ENCODE measurements around the gene CCNF. TPM values are rescaled to one million over a fixed set of nuclear protein-coding genes. Genes with fewer than 3 reads are reported as not detected.

CCNF gene
- total and polyA plus RNA-seq, 10 of the 15 experiments (the other 5 are each of a cell fraction or from before 2014, with no cell fraction given), result 4.0 to 63.2 (median 27.5) TPM

GRCh38 chr16:2385190-2385836 is 43.9 kb upstream of the CCNF start:
- no peaks in the 10 kb centered on the region for H3K27me3 ChIP-seq (replicated peaks in 1 of 2; ENCODE audit: control insufficient read depth in 2 of 2, insufficient read depth in 2 of 2, low read length in 1 of 2)
- 46% methylated on average over 3 of the region's 3 CpGs for WGBS (ENCODE audit: insufficient coverage, insufficient replicate concordance, low lambda C conversion rate, missing lambda C conversion rate)
- H3K4me2 ChIP-seq (ENCODE audit: control insufficient read depth, insufficient read depth), result no peak overlapping the region
- in situ Hi-C loops (cut with MboI), result no loop called here
- FAIRE-seq, result no peak
- peaks cover 3% of the 10 kb centered on the region; the same call in 1 of the 3 replicates for H3K9me3 ChIP-seq (replicated peaks; ENCODE audit: control insufficient read depth, insufficient read depth, low read length)
- H3K79me2 ChIP-seq (ENCODE audit: control insufficient read depth, insufficient read depth, low read length), result no peaks in the 10 kb centered on the region
- H3K27ac ChIP-seq (ENCODE audit: control insufficient read depth, insufficient read depth), result no peak overlapping the region
- H3K9ac ChIP-seq (ENCODE audit: control insufficient read depth, insufficient read depth, low read length), result no peak overlapping the region
- H3K36me3 ChIP-seq (ENCODE audit: control insufficient read depth in 2 of 2, insufficient read depth in 2 of 2, low read length in 1 of 2), result no peaks in the 10 kb centered on the region
- no peak for ATAC-seq
- no peaks in the 10 kb centered on the region for H4K20me1 ChIP-seq (ENCODE audit: control insufficient read depth, insufficient read depth)
- CTCF ChIA-PET, result interaction anchor here (0.9 kb wide), 1 partner anchor 12 kb away, joined by 4 read pairs; no protein-coding TSS in a partner anchor
- H3K4me3 ChIP-seq, result no peak overlapping the region
- no TSS peak for BruUV-seq (replicated peaks)
- RAD21 ChIA-PET (ENCODE audit: unreplicated experiment), result no interaction called here
- no peaks in the 10 kb centered on the region for H3K4me1 ChIP-seq (ENCODE audit: control insufficient read depth, insufficient read depth, low read length)
- DNase-seq (ENCODE audit: low read depth, low spot score), result no peak
- POLR2A ChIA-PET, result no interaction called here
- H2AFZ ChIP-seq (ENCODE audit: control insufficient read depth, low read depth, low read length), result no peak overlapping the region
- intact Hi-C loops (cut with micrococcal nuclease; ENCODE audit: unreplicated experiment), result no loop called here
- SMC1A ChIA-PET (ENCODE audit: uncharacterized antibody, unreplicated experiment), result interaction anchor here (1.0 to 2.4 kb wide), 4 partner anchors 9 to 31 kb away, joined by 4 to 7 read pairs (median 4); no protein-coding TSS in a partner anchor
- TF ChIP-seq SMAD5 (IDR thresholded peaks at IDR 0.05; ENCODE audit: low read depth) (no peak), SP1 (IDR thresholded peaks at IDR 0.05; ENCODE audit: low read depth, low read length) (no peak), IRF3 (IDR thresholded peaks at IDR 0.05) (no peak), IKZF2 (IDR thresholded peaks at IDR 0.05) (no peak), PKNOX1 (IDR thresholded peaks at IDR 0.05) (no peak), POLR2A (IDR thresholded peaks at IDR 0.05; ENCODE audit: low read depth, low read length) (no peak), ZBTB11 (CRISPR knock-in tag; IDR thresholded peaks at IDR 0.05) (no peak), BCL11A (IDR thresholded peaks at IDR 0.05; ENCODE audit: low read depth, low read length) (no peak), HCFC1 (IDR thresholded peaks at IDR 0.05; ENCODE audit: low read length) (no peak), FOS (IDR thresholded peaks at IDR 0.05; ENCODE audit: borderline replicate concordance, extremely low read depth, insufficient read length) (no peak), MXI1 (IDR thresholded peaks at IDR 0.05; ENCODE audit: low read depth, low read length) (no peak), ETV6 (conservative IDR thresholded peaks at IDR 0.05 in 1 of 2, IDR thresholded peaks at IDR 0.05 in 1 of 2; ENCODE audit: borderline replicate concordance in 1 of 2, low read depth in 1 of 2) (no peak), MAX (IDR thresholded peaks at IDR 0.05; ENCODE audit: low read depth, low read length) (no peak), NFYB (IDR thresholded peaks at IDR 0.05; ENCODE audit: insufficient read depth, low read depth, low read length) (no peak), ZNF622 (IDR thresholded peaks at IDR 0.05) (no peak), EZH2 (IDR thresholded peaks at IDR 0.05; ENCODE audit: borderline replicate concordance, control insufficient read depth, low read depth, low read length) (no peak)
